ENCODE measurements around the gene PIGW. TPM values are rescaled to one million over a fixed set of nuclear protein-coding genes. Genes with fewer than 3 reads are reported as not detected.

PIGW gene
- polyA plus RNA-seq, 3 donors = 3.1 to 5.9 (median 3.7) TPM

GRCh38 chr17:36575028-36575427 lies 40.2 kb downstream of the PIGW start:
- WGBS (ENCODE audit: insufficient coverage) = 97% methylated on average over 8 of the region's 12 CpGs

DNA sequence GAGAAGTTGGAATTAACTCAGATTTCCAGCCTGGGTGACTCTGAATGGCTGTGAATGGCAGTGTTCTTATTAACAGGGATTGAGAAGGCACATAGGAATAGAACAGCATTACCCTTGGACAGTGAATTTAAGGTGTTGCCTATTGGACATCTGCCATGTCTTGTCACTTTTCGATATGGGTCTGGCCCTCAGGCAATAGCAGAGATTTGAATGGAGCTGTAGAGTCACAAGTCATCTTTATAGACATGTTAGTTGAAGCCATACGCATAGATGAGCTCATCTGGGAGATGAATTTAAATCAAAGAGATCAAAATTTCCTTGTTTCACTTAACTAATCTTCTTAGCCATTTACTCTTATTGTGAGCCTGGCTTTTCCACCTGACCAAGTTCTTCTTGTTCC lies 42.0 kb downstream of the PIGW start:
- 89% methylated on average over 1 of the region's 2 CpGs for WGBS (ENCODE audit: insufficient coverage)
- Histone ChIP-seq H3K79me2 (ENCODE audit: insufficient read depth, low read length) (peaks cover 80% of the 10 kb centered on the region), H4K20me1 (ENCODE audit: insufficient read depth, low read length) (peaks cover 89% of the 10 kb centered on the region), H3K4me3 (replicated peaks in 1 of 3; ENCODE audit: low read depth in 2 of 3, low read length in 3 of 3) (no peak overlapping the region), H3K9ac (ENCODE audit: insufficient read depth, low read length, poor library complexity, severe bottlenecking) (no peak overlapping the region), H2AFZ (ENCODE audit: insufficient read depth, low read depth, low read length, poor library complexity, severe bottlenecking) (no peak overlapping the region), H3K27ac (ENCODE audit: low read depth in 1 of 2, low read length in 2 of 2) (no peak overlapping the region), H3K27me3 (ENCODE audit: control insufficient read depth in 2 of 2, insufficient read depth in 2 of 2, low read length in 2 of 2) (no peaks in the 10 kb centered on the region), H3K9me3 (replicated peaks in 1 of 2; ENCODE audit: control insufficient read depth in 1 of 2, insufficient read depth in 1 of 2, low read length in 2 of 2) (no peaks in the 10 kb centered on the region), H3K4me1 (ENCODE audit: control insufficient read depth in 1 of 2, insufficient read depth in 2 of 2, low read length in 2 of 2) (no peaks in the 10 kb centered on the region), H3K4me2 (replicated peaks; ENCODE audit: extremely low read depth, low read length, poor library complexity, severe bottlenecking) (no peak overlapping the region), H3K36me3 (replicated peaks in 1 of 2; ENCODE audit: control insufficient read depth in 1 of 2, insufficient read depth in 2 of 2, low read length in 2 of 2) (peaks cover 74 to 94% of the 10 kb centered on the region in 2 donors)
- no peaks in the 10 kb centered on the region for H3K27me3 Mint-ChIP-seq (ENCODE audit: low read depth in 3 of 3)
- no peak overlapping the region for H3K27ac Mint-ChIP-seq
- no peaks in the 10 kb centered on the region for H3K9me3 Mint-ChIP-seq
- no peak for TF ChIP-seq CTCF (IDR thresholded peaks at IDR 0.05)
- H3K36me3 Mint-ChIP-seq = peaks cover 71 to 90% of the 10 kb centered on the region in 2 donors
- no peak for DNase-seq
- no peaks in the 10 kb centered on the region for H3K4me1 Mint-ChIP-seq
- H3K4me3 Mint-ChIP-seq = no peak overlapping the region
- intact Hi-C loops (cut with micrococcal nuclease) = no loop called here

More at GRCh38 chr17:36575028-36575427, 40.2 kb downstream of the PIGW start:
- Histone ChIP-seq H3K9me3 (replicated peaks in 1 of 2; ENCODE audit: control insufficient read depth in 1 of 2, insufficient read depth in 1 of 2, low read length in 2 of 2) (no peaks in the 10 kb centered on the region), H3K79me2 (ENCODE audit: insufficient read depth, low read length) (peaks cover 84% of the 10 kb centered on the region), H3K27me3 (ENCODE audit: control insufficient read depth in 2 of 2, insufficient read depth in 2 of 2, low read length in 2 of 2) (no peaks in the 10 kb centered on the region), H2AFZ (ENCODE audit: insufficient read depth, low read depth, low read length, poor library complexity, severe bottlenecking) (no peak overlapping the region), H3K4me1 (ENCODE audit: control insufficient read depth in 1 of 2, insufficient read depth in 2 of 2, low read length in 2 of 2) (no peaks in the 10 kb centered on the region), H3K36me3 (replicated peaks in 1 of 2; ENCODE audit: control insufficient read depth in 1 of 2, insufficient read depth in 2 of 2, low read length in 2 of 2) (peaks cover 68 to 90% of the 10 kb centered on the region in 2 donors), H3K27ac (ENCODE audit: low read depth in 1 of 2, low read length in 2 of 2) (no peak overlapping the region), H3K4me2 (replicated peaks; ENCODE audit: extremely low read depth, low read length, poor library complexity, severe bottlenecking) (no peak overlapping the region), H4K20me1 (ENCODE audit: insufficient read depth, low read length) (peaks cover 93% of the 10 kb centered on the region), H3K9ac (ENCODE audit: insufficient read depth, low read length, poor library complexity, severe bottlenecking) (no peak overlapping the region), H3K4me3 (replicated peaks in 1 of 3; ENCODE audit: low read depth in 2 of 3, low read length in 3 of 3) (no peak overlapping the region)
- Mint-ChIP-seq H3K36me3 (peaks cover 64 to 88% of the 10 kb centered on the region in 2 donors), H3K4me1 (no peaks in the 10 kb centered on the region), H3K27me3 (ENCODE audit: low read depth in 3 of 3) (no peaks in the 10 kb centered on the region), H3K9me3 (no peaks in the 10 kb centered on the region), H3K27ac (no peak overlapping the region), H3K4me3 (no peak overlapping the region)
- no peak for TF ChIP-seq CTCF (IDR thresholded peaks at IDR 0.05)
- intact Hi-C loops (cut with micrococcal nuclease) = no loop called here
- no peak for DNase-seq
